Mucosa of stomach (tissue), 1 donor: ENCODE data around the gene FYB2.

Source experiments
- H3K27me3 ChIP-seq: one replicate; pipeline ENCODE4 v1.7.0; 2013; ENCODE audit warnings: mild to moderate bottlenecking, low read length; ENCODE audit not compliant: control insufficient read depth, insufficient read depth
- H3K36me3 ChIP-seq: one replicate; pipeline ENCODE4 v1.7.0; 2013; ENCODE audit warnings: low read length; ENCODE audit not compliant: control insufficient read depth, insufficient read depth
- H3K4me1 ChIP-seq: one replicate; pipeline ENCODE4 v1.7.0; 2013; ENCODE audit warnings: mild to moderate bottlenecking, low read length; ENCODE audit not compliant: control insufficient read depth, insufficient read depth
- H3K4me3 ChIP-seq: one replicate; pipeline ENCODE4 v1.7.0; 2013; ENCODE audit warnings: low read length
- H3K9ac ChIP-seq: one replicate; pipeline ENCODE4 v1.7.0; 2013; ENCODE audit warnings: mild to moderate bottlenecking, low read length, moderate library complexity
- H3K9me3 ChIP-seq: one replicate; pipeline ENCODE4 v1.7.0; 2013; ENCODE audit warnings: mild to moderate bottlenecking, low read length, moderate library complexity; ENCODE audit not compliant: control insufficient read depth
- donor health status: Pancreatic carcinoma.

The FYB2 gene

DNA sequence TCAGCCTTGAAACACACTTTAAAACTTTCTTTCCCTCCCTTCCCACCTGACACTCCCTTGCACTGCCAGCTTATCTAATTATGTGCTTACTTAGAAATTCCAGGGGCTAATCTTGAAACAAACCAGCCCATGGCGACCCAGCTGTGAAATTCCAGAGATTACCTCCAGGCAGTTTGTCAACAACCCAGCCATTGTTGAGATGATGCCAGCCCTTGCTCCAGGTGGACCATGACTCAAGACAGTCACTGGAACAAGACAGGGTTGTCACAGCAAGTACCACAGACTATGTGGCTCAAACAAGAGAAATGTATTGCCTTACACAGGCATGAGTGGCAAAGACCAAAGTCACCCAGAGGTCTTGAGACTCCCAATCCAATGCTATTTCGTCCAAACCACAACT, 7.9 kb downstream of the FYB2 start:
- H3K36me3 ChIP-seq = no peaks in the 10 kb centered on the region
- no peaks in the 10 kb centered on the region for H3K4me1 ChIP-seq
- no peaks in the 10 kb centered on the region for H3K27me3 ChIP-seq
- no peak overlapping the region for H3K9ac ChIP-seq
- H3K4me3 ChIP-seq = no peak overlapping the region
- H3K9me3 ChIP-seq = no peaks in the 10 kb centered on the region

DNA sequence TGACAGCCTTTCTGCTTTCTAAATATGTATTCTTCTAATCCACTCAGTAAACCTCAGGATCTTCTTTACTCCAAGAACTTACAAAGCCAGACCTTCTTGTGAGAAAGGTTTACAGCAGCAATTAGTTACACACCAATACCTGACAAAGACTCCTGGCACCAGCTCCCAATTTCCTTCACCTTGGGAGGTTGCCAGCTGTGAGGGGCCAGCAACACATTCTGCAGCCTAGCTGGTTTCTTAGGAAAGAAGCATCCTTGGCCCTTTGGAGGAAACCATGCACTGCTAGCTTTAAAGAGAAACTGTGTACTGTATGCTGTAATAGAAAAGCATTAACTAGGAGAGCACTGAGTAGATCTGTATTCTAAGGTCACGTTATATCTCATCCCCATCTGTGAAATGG, 10.8 kb downstream of the FYB2 start:
- no peaks in the 10 kb centered on the region for H3K27me3 ChIP-seq
- H3K36me3 ChIP-seq = no peaks in the 10 kb centered on the region
- H3K9me3 ChIP-seq = no peaks in the 10 kb centered on the region
- no peak overlapping the region for H3K4me3 ChIP-seq
- no peaks in the 10 kb centered on the region for H3K4me1 ChIP-seq
- H3K9ac ChIP-seq = no peak overlapping the region

DNA sequence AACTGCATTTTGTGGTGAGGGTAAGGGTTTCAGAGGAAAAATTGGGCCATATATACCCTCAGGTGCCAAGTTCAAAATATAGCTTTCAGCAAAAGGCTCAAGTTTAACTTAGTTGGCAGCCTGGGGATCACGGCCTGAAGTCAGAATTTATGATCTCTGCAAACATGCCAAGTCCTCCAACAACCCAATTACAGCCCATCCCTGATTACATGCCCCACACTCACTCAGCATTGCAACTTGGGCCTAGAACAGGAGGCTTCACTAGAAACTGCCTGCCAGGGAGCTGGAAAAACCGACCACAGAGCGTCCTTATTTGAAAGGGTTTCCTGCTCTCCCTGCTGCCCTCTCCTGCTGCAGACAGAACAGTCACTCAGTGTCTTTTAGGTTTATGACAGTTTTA, 12.4 kb downstream of the FYB2 start:
- H3K36me3 ChIP-seq = no peaks in the 10 kb centered on the region
- no peaks in the 10 kb centered on the region for H3K4me1 ChIP-seq
- H3K4me3 ChIP-seq = no peak overlapping the region
- no peaks in the 10 kb centered on the region for H3K9me3 ChIP-seq
- no peak overlapping the region for H3K9ac ChIP-seq
- H3K27me3 ChIP-seq = no peaks in the 10 kb centered on the region

DNA sequence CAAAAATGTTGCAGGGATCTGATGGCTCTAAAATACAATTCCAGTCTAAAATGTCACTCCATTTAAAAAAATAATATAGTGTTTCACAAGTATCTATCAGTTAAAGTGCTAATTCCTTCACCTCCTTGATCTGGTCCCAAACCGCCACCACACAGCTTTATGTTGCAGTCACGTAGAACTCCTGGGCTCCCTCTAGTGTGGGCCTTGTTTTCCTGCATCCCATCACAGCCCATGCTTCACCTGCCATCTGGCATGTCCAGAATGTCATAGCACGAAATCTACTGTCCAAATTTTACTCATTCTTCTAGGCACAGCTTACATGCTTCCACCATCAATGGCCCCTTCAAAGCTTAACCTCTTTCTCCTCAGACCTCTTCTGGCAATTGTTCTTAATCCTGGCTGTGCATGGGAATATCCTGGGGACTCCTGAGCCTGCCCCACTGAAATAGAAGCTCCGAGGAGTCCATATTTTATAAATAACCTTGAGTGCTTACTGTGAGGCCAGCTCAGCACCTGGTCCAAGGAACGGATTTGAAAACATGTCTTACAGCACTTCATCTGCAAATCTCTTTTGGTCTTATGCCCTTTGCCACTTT, 15.5 kb downstream of the FYB2 start:
- Histone ChIP-seq H3K9me3 (no peaks in the 10 kb centered on the region), H3K4me3 (no peak overlapping the region), H3K27me3 (no peaks in the 10 kb centered on the region), H3K9ac (no peak overlapping the region), H3K36me3 (no peaks in the 10 kb centered on the region), H3K4me1 (no peaks in the 10 kb centered on the region)

DNA sequence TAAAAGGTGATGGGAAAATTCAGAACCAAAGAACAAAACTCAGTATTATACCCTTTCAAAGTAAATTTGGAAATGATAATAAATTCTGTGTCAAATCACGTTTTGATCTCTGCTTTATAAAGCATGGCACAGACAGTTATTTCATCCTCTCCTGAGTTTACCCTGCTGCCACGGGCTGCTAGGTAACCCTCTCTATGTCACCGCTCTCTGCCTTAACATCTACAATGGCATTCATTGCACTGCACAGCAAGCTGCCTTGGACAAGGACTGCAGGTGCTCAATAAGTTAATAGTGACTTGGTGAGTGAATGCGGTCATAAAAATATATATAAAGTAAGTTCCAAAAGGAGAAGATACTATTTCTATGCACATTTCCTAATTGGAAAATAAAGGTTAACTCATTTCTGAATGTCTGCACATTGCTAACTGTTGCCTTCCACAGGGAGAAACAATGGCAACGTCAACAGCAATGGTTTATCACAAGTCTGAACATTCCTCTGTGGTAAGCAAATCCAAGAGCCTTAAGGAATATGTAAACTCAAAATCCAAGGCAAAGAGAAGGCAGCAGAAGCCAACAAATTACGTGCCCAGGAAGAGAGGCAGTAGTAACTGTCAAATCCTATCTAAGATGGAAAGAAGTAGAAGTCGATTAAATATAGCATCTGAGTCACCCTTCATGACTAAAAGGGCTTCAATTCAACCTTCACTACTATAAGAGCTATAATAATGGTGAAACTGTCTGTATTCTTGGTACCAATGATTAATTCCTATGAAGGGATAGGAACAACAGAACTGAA, 19.4 kb downstream of the FYB2 start:
- H3K27me3 ChIP-seq = no peaks in the 10 kb centered on the region
- no peaks in the 10 kb centered on the region for H3K4me1 ChIP-seq
- H3K9ac ChIP-seq = no peak overlapping the region

DNA sequence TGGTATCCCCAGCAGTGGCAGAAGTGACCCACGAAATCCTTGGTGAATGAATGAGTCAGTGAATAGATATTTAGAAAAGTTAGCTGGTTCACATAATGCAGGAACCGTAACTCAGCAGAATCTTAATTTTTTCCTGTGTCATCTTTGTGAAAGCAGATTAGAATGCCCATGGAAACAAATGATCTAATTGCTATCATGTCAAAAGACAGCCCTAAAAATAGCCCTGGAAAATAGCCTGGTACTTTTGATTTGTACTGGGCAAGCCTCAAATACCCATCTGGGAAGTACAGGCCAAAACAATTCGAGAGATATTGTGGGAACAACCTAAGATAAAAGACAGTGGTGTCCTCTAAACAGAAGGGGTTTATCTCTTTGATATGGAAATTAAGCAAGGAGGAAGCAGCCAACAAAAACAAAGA, 21.1 kb downstream of the FYB2 start:
- no peaks in the 10 kb centered on the region for H3K27me3 ChIP-seq
- H3K4me1 ChIP-seq = no peaks in the 10 kb centered on the region
- H3K36me3 ChIP-seq = no peaks in the 10 kb centered on the region
- no peaks in the 10 kb centered on the region for H3K9me3 ChIP-seq
- H3K9ac ChIP-seq = no peak overlapping the region
- H3K4me3 ChIP-seq = no peak overlapping the region

More for the DNA sequence above, 19.4 kb downstream of the FYB2 start:
- Histone ChIP-seq H3K36me3 (no peaks in the 10 kb centered on the region), H3K9me3 (no peaks in the 10 kb centered on the region), H3K4me3 (no peak overlapping the region)

DNA sequence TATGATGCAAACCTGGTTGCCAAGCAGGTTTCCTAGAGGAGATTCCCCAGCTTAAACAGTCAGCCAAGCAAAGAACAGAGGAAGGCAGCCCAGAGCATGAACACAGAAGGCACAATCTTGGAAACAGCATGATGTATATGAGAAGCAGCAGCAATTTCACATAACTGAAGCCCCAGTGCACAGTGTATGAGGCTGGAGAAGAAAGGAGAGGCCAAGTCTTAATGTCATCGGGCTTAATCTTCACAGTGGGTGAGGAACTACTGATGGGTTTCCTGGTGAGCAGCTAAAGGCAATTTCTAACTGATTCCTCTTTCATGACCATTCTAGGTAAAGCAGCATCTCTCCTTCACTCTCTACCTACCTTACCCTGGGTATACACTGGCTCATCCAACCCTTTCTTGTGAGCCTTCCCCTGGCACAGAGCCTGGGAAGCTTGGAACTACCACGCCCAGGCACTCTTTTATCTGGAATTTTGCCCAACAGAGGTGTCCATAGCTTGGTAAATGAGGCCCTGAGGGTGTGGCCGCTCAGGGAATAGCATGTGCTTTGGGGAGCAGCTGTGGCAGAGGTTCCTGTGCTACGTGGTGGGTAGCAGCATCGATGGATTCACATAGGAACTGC, 22.0 kb downstream of the FYB2 start:
- H3K9me3 ChIP-seq = no peaks in the 10 kb centered on the region
- H3K4me3 ChIP-seq = no peak overlapping the region
- no peaks in the 10 kb centered on the region for H3K27me3 ChIP-seq

DNA sequence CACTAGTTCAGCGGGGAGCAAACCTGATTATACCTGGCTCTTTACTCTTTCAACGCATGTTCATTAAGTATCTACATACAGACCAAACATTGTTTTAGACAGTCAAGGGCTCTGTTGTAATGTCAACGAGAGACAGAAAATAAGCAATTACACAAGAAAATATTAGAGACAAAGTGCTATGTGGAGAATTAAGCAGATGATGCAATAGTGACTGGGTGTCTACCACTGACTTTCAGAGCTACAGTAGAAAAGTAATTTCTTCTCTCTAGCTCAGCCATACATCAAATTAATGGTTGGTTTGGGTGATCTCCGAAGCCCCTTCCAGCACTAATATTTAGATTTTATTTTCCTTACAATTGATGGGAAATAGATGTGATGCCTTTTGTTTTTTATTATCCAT, 23.3 kb downstream of the FYB2 start:
- Histone ChIP-seq H3K4me3 (no peak overlapping the region), H3K9ac (no peak overlapping the region), H3K9me3 (no peaks in the 10 kb centered on the region), H3K4me1 (no peaks in the 10 kb centered on the region), H3K36me3 (no peaks in the 10 kb centered on the region), H3K27me3 (no peaks in the 10 kb centered on the region)

More for the DNA sequence above, 22.0 kb downstream of the FYB2 start:
- Histone ChIP-seq H3K9ac (no peak overlapping the region), H3K36me3 (no peaks in the 10 kb centered on the region), H3K4me1 (no peaks in the 10 kb centered on the region)

DNA sequence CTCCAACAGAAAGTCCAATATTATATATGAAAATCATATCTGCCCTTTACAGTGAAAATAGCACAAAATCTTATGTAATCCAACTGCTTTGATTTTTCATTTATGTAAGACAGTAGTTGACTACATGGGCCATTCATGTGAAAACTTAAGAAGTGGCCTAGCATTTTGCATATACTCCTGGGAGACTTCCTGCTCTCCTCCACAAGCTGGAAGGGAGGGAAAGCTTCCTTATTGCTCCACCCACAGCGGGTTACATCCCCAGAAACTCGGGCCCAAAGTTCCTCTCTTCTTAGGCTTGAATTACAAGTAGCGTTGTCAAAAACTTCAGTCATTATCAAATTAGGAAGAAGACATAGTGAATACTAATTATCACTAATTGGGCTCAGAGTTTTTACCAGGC, 29.2 kb downstream of the FYB2 start:
- Histone ChIP-seq H3K9ac (no peak overlapping the region), H3K4me1 (peaks cover 9% of the 10 kb centered on the region), H3K36me3 (no peaks in the 10 kb centered on the region), H3K9me3 (no peaks in the 10 kb centered on the region), H3K4me3 (no peak overlapping the region), H3K27me3 (no peaks in the 10 kb centered on the region)

DNA sequence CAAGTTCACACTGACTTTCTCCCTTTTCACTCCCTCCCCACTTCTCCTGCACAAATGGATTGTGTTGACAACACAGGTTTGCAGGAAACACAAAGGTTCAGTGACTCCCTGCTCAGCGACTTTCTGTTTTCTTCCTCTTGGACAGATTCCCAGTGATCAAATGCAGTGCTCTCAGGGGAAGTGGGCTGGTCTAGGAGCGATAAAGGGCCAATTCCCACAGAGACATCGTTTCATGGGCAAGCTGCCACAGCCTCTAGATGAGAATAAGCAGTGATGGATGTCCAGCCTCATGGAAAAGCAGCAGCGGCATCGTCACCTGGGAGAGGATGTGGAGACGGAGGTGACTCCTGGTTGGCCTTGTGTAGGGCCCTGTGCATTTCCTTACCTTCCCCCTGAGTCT, 30.6 kb downstream of the FYB2 start:
- Histone ChIP-seq H3K4me3 (no peak overlapping the region), H3K4me1 (peaks cover 9% of the 10 kb centered on the region), H3K9ac (no peak overlapping the region), H3K36me3 (no peaks in the 10 kb centered on the region), H3K9me3 (no peaks in the 10 kb centered on the region), H3K27me3 (no peaks in the 10 kb centered on the region)

DNA sequence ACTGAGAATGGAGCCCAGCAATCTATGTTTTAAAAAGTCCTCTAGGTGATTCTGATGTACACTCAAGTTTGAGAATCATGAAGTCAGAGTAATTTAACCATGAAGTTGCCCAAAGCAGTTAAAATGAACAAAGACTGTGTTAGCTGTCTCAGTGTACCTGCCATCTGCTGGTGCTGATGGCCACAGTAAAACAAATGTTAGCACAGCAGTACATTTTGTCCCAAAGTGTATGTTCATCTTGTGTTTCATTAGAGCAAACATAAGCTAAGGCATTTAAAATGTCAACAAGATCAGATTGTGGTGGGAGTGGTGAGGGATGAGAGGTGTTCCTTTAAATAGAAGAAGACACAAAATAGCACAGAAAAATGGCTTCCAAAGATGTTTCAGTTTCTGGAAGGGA, 31.1 kb downstream of the FYB2 start:
- H3K4me3 ChIP-seq = no peak overlapping the region
- H3K27me3 ChIP-seq = no peaks in the 10 kb centered on the region
- H3K4me1 ChIP-seq = peaks cover 9% of the 10 kb centered on the region
- H3K9me3 ChIP-seq = no peaks in the 10 kb centered on the region
- no peaks in the 10 kb centered on the region for H3K36me3 ChIP-seq
- H3K9ac ChIP-seq = no peak overlapping the region

DNA sequence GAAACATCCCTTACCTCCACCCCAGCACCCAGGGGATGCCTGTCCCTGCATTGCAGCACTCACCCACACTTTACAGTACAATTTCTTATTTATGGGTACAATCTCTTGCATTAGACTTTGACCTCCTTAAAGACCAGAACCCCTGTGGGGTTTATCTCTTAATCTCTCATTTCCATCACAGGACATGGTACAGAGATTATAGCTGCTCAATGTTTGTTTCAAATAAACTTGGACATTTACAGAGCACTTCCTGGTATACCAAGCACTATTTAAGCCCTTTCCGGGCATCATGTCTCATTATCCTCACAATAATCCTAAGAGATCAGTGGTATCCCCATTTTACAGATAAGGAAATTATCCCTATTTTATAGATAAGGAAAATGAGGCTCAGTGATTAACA, 31.9 kb downstream of the FYB2 start:
- Histone ChIP-seq H3K4me1 (peaks cover 9% of the 10 kb centered on the region), H3K9ac (no peak overlapping the region), H3K4me3 (no peak overlapping the region), H3K27me3 (no peaks in the 10 kb centered on the region), H3K36me3 (no peaks in the 10 kb centered on the region), H3K9me3 (no peaks in the 10 kb centered on the region)
